Sciatic nerve (tissue), 2 donors: ENCODE measurements around the gene WFDC11. TPM values are rescaled to one million over a fixed set of nuclear protein-coding genes. Genes with fewer than 3 reads are reported as not detected.
"Not testable (repeated sequence)": the region's sequence is repeated elsewhere in the genome, so short reads cannot be mapped to it uniquely, and the experiment has no call there.

Experiments
- ATAC-seq: fragments of 200-7000 bp; cut with Tn5 transposase; one replicate; pipeline ENCODE4 v1.9.1; 2020; ENCODE audit warnings: mild to moderate bottlenecking, moderate library complexity
- DNase-seq: peaks from one replicate; pipeline ENCODE4 v3.0.0-alpha.2; 2020; ENCODE audit warnings: low spot score
- intact Hi-C: fragments of 100-400 bp; cut with DNase I; formaldehyde crosslinking; loops from one replicate; pipeline ENCODE4 v1.14.2; 2022
- total RNA-seq: library from RNA; stranded (reverse); fragmentation: NEBNext Ultra II Directional; extraction: Animal tissue kit (Norgen Biotek cat#: 25700); gene quantifications from one replicate; pipeline ENCODE4 v1.2.1, GENCODE V29; 2021
- donor health status: DM: no; HTN: no; CAD: no.
- donor health status: DM: no; HTN: no; CAD: no.

Gene WFDC11
- not detected for total RNA-seq

DNA sequence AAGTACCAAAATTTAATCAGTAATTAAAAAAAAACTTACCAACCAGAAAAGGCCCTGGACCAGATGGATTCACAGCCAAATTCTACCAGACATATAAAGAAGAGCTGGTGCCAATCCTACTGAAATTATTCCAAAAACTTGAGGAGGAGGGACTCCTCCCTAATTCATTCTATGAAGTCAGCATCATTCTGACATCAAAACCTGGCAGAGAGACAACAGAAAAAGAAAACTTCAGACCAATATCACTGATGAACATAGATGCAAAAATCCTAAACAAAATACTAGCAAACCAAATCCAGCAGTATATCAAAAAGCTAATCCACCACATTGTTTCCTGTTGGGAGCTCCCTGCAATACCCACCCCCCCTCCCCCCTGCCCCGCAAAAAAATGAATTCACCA lies at the start of gene WFDC11:
Gene WFDC11, minus strand, starts transcription at position 101 of the 400 bp plus-strand sequence. CDS start 19,639 bp downstream, outside the sequence.
- intact Hi-C loops = no loop called here
- DNase-seq (no peak), ATAC-seq (no peak)

- intact Hi-C loops, ATAC-seq, DNase-seq: not testable (repeated sequence)
These were observed 46.2 kb upstream of the WFDC11 start for GRCh38 chr20:45716141-45716688.

GRCh38 chr20:45704969-45705637 lies 35.1 kb upstream of the WFDC11 start, which contains the start of gene WFDC10B:
Gene WFDC10B, minus strand, starts transcription at chr20:45705019. Its CDS starts 19,027 bp downstream, at chr20:45685992.
- ATAC-seq (no peak), DNase-seq (no peak)
- intact Hi-C loops = no loop called here

- no peak for ATAC-seq
- intact Hi-C loops = no loop called here
- DNase-seq = no peak
These were observed 31.8 kb upstream of the WFDC11 start, which contains the start of gene WFDC13 for GRCh38 chr20:45701873-45702272. Gene WFDC13, plus strand, starts transcription at chr20:45702038. Its CDS starts 86 bp downstream, at chr20:45702124.

DNA sequence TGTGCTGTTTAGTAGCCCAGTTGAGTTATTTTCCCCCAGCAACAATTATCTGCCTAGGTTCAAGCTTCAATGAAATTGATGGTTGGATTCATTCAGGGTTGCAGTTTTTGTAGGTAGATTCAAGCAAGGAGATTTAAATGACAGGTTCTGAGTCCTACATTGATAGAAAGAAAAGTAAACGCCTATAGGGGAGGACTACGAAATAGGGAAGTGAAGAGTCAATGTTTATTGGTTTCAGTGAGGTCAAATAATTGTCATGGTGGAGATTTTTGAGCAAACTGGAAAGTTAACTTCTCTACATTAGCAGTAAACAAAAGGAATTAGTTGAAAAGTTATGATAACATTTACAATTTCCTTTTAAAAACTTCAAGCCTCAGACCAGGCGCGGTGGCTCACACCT lies 31.1 kb upstream of the WFDC11 start:
- intact Hi-C loops = no loop called here
- DNase-seq (no peak), ATAC-seq (no peak)

GRCh38 chr20:45695496-45695895 lies 25.5 kb upstream of the WFDC11 start:
- ATAC-seq (no peak), DNase-seq (no peak)
- intact Hi-C loops = no loop called here

- intact Hi-C loops, ATAC-seq, DNase-seq: not testable (repeated sequence)
These were observed 23.3 kb upstream of the WFDC11 start for GRCh38 chr20:45693346-45693745.

- intact Hi-C loops = no loop called here
- ATAC-seq = no peak
- no peak for DNase-seq
These were observed 15.9 kb upstream of the WFDC11 start for GRCh38 chr20:45685896-45686295.

DNA sequence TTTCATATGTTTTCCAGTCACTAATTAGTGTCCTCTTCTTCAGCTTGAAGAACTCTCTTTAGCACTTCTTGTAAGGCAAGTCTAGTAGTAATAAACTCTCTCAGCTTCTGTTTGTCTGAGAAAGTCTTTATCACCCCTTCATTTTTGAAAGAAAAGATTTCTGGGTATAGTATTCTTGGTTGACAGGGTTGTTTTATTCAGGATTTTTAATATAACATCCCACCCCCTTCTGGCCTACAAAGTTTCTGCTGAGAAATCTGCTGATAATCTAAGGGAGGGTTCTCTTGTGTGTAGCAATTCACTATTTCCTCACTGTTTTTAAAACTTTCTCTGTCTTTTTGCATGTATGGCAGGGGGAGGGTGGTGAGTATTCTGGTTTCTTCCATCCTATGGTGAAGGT lies 9.6 kb upstream of the WFDC11 start:
- intact Hi-C loops = no loop called here
- DNase-seq = no peak
- ATAC-seq = no peak

DNA sequence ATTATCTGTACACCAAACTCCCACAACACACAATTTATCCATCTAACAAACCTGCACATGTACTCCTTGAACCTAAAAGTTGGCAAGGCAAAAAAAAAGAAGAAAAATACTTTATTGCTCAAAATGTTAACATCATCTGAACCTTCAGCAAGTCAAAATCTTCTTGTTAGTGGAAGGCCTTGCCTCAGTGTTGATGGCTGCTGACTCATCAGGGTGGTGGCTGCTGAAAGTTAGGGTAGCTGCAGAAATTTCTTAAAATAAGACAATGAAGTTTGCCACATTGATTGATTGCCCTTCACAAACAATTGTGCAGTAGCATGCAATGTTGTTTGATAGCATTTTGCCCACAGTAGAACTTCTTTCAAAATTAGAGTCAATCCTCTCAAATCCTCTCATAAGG lies 2.7 kb upstream of the WFDC11 start:
- intact Hi-C loops = no loop called here
- no peak for DNase-seq
- no peak for ATAC-seq

DNA sequence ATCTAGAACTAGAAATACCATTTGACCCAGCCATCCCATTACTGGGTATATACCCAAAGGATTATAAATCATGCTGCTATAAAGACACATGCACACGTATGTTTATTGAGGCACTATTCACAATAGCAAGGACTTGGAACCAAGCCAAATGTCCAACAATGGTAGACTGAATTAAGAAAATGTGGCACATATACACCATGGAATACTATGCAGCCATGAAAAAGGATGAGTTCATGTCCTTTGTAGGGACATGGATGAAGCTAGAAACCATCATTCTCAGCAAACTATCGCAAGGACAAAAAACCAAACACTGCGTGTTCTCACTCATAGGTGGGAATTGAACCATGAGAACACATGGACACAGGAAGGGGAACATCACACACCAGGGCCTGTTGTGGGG lies 13.0 kb downstream of the WFDC11 start:
- DNase-seq, intact Hi-C loops, ATAC-seq: not testable (repeated sequence)

DNA sequence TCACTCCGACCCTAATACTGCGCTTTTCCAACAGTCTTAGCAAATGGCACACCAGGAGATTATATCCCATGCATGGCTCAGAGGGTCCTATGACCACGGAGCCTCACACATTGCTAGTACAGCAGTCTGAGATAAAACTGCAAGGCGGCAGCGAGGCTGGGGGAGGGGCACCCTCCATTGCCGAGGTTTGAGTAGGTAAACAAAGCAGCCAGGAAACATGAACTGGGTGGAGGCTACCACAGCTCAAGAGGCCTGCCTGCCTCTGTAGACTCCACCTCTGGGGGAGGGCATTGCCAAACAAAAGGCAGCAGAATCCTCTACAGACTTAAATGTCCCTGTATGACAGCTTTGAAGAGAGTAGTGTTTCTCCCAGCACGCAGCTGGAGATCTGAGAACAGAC lies 18.3 kb downstream of the WFDC11 start:
- intact Hi-C loops, ATAC-seq: not testable (repeated sequence)

GRCh38 chr20:45649312-45649863 lies 20.7 kb downstream of the WFDC11 start:
- DNase-seq (no peak), ATAC-seq (no peak)
- intact Hi-C loops = no loop called here

More for the DNA sequence above, 18.3 kb downstream of the WFDC11 start:
- not testable (repeated sequence) for DNase-seq

DNA sequence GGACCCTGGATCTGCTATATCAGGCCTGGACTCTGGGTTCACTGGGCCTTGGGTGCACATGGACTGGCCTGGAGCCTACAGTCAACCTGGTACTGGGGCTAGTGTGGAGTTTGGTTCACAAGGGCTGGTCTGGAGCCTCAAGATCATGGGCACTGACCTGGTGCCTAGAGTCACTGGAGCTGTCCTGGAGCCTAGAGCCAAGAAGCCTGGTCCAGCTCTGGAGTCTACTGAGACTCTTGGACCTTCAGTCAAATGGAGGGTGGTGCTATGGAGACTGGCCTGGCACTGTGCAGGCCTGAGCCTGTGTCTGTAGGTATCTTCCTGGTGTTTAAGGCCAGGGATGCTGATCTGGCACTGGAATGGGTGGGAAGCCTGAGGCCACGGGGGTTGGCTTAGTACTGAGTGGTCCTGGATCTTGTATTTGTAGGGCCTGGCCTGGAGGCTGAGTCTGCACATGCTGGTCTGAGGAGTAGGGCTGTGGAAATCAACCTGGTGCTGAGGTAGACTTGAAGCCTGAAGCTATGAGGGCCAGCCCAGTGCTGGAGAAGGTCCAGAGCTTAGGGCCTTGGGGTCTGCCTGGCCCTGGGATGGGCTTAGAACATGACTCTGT lies 22.5 kb downstream of the WFDC11 start:
- ATAC-seq = no peak
- DNase-seq = no peak
- intact Hi-C loops = no loop called here

- ATAC-seq (no peak), DNase-seq (no peak)
- intact Hi-C loops = no loop called here
These were observed 23.2 kb downstream of the WFDC11 start for GRCh38 chr20:45646875-45647274.

DNA sequence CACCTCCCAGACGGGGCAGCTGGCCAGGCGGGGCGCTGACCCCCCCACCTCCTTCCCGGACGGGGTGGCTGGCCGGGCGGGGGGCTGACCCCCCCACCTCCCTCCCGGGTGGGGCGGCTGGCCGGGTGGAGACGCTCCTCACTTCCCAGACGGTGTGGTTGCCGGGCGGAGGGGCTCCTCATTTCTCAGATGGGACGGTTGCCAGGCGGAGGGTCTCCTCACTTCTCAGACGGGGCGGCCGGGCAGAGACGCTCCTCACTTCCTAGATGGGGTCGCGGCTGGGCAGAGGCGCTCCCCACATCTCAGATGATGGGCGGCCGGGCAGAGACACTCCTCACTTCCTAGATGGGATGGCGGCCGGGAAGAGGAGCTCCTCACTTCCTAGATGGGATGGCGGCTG lies 24.2 kb downstream of the WFDC11 start:
- DNase-seq, intact Hi-C loops, ATAC-seq: not testable (repeated sequence)

- ATAC-seq, intact Hi-C loops, DNase-seq: not testable (repeated sequence)
These were observed 29.0 kb downstream of the WFDC11 start for GRCh38 chr20:45641076-45641475.

DNA sequence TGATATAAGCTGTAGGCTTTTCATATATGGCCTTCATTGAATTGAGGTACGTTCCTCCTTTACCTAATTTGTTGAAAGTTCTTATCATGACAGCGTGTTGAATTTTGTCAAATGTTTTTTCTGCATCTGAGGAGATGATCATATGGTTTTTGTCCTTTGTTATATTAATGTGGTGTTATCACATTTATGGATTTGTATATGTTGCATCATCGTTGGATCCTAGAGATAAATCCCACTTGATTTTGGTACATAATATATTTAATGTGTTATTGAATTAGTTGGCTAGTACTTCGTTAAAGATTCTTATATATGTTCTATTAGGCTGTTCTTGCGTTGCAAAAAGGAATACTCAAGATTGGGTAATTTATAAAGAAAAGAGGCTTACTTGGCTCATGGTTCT lies 30.4 kb downstream of the WFDC11 start:
- intact Hi-C loops = no loop called here
- ATAC-seq (no peak), DNase-seq (no peak)

- intact Hi-C loops = no loop called here
- DNase-seq (no peak), ATAC-seq (no peak)
These were observed 33.5 kb downstream of the WFDC11 start for GRCh38 chr20:45636513-45636912.

GRCh38 chr20:45631184-45631583 lies 38.9 kb downstream of the WFDC11 start, which contains the start of gene WFDC9:
Gene WFDC9, minus strand, starts transcription at chr20:45631284. Its CDS starts 21,103 bp downstream, at chr20:45610181.
- DNase-seq (no peak), ATAC-seq (no peak)
- intact Hi-C loops = no loop called here
